22Rv1 (cell line): ENCODE data around the gene ALDH8A1.

Source experiments
- CTCF ChIP-seq: fragments of 450-650 bp; IDR thresholded peaks from 2 replicates; pipeline ENCODE4 v1.5.1; 2017; ENCODE audit warnings: mild to moderate bottlenecking
- ZFX ChIP-seq: fragments of 450-650 bp; IDR thresholded peaks from 2 replicates; pipeline ENCODE4 v1.6.1; 2017; ENCODE audit warnings: antibody characterized with exemption, borderline replicate concordance

GRCh38 chr6:134918418-134918961 lies 31.4 kb downstream of the ALDH8A1 start:
- TF ChIP-seq ZFX (no peak), CTCF (no peak)
